22Rv1 (cell line): Measurements from ENCODE around the gene ARHGEF19.

Source experiments
- CTCF ChIP-seq: fragments of 450-650 bp; IDR thresholded peaks from 2 replicates; pipeline ENCODE4 v1.5.1; 2017; ENCODE audit warnings: mild to moderate bottlenecking
- ZFX ChIP-seq: fragments of 450-650 bp; IDR thresholded peaks from 2 replicates; pipeline ENCODE4 v1.6.1; 2017; ENCODE audit warnings: antibody characterized with exemption, borderline replicate concordance

GRCh38 chr1:16212251-16212961, at the start of gene ARHGEF19:
- no peak for TF ChIP-seq CTCF
- no peak for TF ChIP-seq ZFX
